Stimulated activated CD8-positive, alpha-beta memory T cell treated with anti-CD3 and anti-CD28 coated beads, Interleukin-15, amount 100 ng/mL, for 48 hours (primary cell): ENCODE data around the gene SPTAN1.
"Not testable (repeated sequence)": the region's sequence is repeated elsewhere in the genome, so short reads cannot be mapped to it uniquely, and the experiment has no call there.

ENCODE experiments used
- DNase-seq, 2 donors: peaks; one replicate each; pipeline ENCODE4 v3.0.0-alpha.2; 2020; ENCODE audit warnings: low read depth in 2 of 2

SPTAN1 gene

DNA sequence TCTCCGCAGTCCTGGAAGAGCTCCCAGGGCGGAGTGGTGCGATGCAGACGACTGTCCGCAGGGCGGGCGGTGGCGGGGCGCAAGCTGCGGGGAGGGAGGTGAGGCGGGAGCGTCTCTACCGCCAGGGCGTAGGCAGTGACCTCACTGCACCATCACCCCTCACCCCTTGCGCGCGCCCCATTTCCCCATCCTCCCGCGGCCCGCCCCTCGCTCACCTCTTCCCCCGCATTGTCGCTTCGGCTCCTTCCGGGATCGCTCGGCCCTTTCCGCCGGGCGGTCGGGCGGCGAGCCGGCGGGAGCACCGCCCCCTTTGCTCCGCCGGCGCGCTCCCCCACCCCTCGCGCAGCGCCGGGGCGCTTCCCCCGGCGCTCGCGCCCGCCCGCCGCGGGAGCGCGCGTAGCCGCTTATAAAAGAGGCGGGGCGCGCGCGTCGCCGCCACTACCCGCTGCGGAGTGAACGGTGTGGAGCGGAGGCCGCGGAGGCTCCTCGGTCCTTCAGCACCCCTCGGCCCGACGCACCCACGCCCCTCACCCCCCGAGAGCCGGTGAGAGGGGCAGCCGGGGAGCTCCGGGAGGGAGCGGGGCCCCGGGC, at the start of gene SPTAN1:
Gene SPTAN1, plus strand, starts transcription at position 435 of the 591 bp plus-strand sequence. CDS start 14,154 bp downstream, outside the sequence.
- DNase-seq: peak; percentile 88 to 93

DNA sequence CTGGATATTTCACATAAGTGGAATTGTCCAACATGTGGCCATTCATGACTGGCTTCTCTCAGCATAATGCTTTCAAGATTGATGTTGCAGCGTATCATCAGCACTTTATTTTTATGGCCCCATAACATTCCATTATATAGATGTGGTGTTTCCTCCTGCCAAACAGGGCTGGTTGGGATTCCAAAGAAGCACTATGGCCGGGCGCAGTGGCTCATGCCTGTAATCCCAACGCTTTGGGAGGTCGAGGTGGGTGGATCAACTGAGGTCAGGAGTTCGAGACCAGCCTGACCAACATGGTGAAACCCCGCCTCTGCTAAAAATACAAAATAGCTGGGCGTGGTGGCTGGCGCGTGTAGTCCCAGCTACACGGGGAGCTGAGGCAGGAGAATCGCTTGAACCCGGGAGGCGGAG, 49.0 kb upstream of the SPTAN1 start:
- DNase-seq: not testable (repeated sequence)

DNA sequence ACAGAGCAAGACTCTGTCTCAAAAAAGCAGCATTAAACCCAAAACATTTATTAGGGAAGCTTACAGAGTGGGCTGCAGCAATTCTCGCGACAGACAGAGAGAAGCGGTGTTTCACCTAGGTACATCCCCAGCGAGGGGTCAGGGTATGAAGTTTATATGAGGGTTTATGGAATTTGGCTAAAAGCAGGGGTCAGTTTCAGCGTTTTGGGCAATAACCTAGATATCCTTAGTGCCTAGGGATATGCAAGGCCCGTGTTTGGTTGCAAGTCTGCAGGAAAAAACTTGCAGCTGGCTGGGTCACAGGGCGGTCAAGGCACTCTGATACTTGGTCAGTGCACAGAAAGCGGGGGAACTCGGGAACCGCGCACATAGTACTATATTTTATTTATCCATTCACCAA, 48.5 kb upstream of the SPTAN1 start:
- DNase-seq: no peak

DNA sequence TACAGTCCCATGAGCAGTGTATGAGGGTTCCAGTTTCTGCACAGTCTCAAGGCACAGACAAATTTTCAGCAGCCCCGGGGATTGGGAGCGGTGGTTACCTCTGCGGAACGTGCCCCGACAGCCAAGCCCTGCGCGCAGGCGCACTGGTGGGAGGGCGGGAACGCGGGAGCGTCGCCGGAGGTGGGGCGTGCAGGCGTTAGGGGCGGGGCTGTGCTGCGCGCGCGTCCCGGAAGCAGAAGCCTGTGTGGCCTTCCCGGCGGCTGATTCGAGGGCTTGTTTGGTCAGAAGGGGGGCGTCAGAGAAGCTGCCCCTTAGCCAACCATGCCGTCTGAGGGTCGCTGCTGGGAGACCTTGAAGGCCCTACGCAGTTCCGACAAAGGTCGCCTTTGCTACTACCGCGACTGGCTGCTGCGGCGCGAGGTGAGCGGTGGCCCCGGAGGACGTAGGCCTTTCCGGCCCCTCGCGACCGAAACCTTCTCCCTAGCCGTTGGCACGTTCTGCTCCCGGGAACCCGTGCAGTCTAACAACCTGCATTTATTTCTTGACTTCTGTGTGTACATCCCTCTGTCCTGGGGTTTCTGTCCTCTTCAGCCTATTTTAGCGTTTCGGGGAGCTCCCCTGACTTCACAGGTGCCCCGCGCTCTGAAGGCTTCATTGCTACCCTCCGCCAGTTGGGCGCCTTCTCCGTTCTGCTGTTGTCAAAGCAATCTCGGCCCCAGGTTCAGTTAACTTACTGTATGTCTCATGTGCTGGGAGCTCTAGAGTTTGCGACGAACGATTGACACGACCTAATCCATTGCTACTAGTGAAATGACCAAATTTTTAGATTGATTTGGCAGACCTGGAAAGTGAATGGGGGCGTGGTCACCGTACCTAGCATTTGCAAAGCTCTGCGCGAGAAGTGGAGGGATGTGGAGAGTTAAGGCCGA, 47.6 kb upstream of the SPTAN1 start, which contains the start of gene GLE1:
Gene GLE1, plus strand, starts transcription at position 235 of the 929 bp plus-strand sequence. Its CDS starts 87 bp downstream, at position 322.
- peak; percentile 93 to 95 for DNase-seq

DNA sequence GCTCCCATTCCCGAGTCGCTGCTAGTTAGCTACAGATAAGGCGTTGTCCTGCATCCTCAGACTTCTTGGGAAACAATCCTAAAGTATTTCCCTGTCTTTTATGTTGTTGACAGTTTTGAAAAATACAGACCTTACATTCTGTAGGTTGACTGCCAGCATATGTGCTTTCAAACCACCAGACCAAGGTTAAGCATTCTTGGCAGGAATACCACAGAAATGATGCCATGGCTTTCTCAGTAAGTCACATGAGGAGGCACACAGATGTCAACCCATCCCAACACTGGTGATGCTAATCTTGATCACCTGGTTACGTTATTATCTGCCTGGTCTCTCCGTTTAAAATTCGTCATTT, 47.0 kb upstream of the SPTAN1 start:
- DNase-seq: no peak

DNA sequence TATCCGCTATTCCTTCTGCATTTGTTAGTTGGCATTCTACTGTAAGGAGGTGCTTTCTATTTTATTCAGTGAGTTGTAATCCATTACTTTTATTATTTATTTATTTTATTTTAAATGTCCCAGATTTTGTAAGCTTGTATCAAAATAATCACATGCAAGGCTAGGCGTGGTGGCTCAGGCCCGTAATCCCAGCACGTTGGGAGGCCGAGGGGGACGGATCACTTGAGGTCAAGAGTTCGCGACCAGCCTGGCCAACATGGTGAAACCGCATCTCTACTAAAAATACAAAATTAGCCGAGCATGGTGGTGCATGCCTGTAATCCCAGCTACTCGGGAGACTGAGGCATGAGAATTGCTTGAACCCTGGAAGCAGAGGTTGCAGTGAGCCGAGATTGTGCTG, 46.5 kb upstream of the SPTAN1 start:
- not testable (repeated sequence) for DNase-seq

DNA sequence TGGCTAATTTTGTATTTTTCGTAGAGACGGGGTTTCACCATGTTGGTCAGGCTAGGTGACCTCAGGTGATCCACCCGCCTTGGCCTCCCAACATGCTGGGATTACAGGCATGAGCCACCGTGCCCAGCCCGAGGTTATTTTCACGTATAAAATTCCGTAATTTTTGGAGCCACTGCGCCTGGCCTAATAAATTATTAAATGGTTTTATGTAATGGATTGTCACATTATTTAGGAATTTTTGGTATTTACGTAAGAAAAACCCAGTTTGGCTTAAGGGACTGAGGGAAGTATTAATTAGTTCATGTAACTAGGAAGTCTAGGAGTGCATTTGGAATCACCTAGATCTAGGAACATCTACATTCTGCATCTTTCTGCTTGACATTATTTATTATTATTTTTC, 39.6 kb upstream of the SPTAN1 start:
- DNase-seq: no peak

DNA sequence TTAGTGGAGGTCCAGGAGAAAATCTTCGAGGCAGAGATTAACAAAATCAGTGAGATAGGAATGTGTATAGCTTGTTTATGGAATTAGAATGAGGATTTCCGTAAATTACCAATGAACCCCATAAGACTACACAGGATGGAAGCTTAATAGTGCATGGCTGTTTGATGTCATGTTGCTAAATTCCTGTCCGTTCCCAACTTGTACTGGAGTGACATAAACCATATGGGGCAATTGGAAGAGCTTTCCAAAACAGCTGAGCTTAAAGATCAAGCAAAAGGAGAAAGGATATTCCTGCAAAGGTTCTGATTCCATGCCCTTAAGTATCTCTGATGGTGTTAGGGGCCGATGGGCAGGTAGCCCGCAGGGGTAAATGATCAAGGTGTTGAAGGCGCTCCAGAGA, 30.4 kb upstream of the SPTAN1 start:
- no peak for DNase-seq

DNA sequence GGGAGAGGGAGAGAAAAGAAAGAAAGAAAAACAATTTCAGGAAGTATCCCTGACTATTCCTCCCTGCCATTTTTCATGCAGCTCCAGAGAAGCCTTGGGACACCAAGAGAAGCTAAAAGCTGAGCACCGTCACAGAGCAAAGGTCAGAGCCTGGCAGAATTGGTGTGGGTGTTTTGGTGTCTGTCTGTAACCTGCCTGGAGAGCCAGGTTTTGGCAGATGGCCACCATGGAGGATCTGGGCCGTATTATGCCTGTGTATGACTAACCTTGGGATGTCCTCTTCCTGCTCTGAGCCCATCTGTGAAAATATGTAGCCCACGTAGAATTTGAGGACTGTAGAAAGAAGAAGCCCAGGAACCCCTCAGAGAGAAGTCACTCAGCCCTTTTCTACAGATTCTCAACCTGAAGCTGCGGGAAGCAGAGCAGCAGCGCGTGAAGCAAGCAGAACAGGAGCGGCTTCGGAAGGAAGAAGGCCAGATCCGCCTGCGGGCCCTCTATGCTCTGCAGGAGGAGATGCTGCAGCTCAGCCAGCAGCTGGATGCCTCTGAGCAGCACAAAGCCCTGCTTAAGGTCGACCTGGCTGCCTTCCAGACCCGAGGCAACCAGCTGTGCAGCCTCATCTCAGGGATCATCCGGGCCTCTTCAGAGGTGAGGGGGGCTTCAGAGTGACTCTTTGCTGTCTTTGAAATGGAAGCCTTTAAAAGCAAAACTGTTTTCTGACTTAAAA, 29.0 kb upstream of the SPTAN1 start:
- DNase-seq: no peak

DNA sequence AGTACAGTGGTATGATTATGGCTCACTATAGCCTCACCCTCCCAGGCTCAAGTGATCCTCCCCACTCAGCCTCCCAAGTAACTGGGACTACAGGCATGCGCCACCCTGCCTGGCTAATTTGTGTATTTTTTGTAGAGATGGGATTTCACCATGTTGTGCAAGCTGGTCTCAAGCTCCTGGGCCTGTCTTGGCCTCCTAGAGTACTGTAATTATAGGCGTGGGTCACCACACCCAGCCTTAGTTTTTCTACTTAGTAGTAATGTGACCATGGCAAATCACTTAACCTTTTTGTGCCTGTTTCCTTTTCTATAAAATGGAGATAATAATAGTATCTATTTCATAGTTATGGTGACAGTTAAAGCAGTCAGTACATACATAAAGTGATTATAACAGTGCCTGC, 25.7 kb upstream of the SPTAN1 start:
- no peak for DNase-seq

DNA sequence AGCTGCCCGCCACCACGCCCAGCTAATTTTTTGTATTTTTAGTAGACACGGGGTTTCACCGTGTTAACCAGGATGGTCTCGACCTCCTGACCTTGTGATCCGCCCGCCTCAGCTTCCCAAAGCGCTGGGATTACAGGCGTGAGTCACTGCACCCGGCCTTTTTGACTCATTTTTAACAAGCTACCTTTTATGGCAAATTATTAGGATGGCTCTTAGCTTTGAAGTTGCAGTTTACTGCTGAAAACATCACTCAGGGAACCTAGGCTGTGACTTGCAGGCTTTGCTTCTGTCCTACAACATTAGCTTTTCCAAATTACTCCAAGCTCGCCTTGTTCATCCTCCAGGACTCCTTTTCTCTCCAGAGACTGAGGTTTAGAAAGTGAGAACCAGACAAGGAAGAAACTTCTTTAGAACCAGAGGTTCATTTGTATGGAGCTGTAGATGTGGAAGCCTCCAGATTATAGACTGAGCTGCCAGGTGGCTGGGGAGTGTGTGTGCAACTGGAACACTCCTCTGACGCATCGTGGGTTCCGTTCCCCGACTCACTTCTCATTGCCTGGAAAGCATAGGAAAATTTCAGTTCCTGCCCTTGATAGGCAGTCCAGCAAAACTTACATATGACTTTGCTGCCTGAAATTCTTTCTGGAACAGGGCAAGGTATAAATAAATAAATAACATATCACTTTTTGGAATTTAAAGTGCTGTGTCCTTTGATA, 23.8 kb upstream of the SPTAN1 start:
- no peak for DNase-seq

DNA sequence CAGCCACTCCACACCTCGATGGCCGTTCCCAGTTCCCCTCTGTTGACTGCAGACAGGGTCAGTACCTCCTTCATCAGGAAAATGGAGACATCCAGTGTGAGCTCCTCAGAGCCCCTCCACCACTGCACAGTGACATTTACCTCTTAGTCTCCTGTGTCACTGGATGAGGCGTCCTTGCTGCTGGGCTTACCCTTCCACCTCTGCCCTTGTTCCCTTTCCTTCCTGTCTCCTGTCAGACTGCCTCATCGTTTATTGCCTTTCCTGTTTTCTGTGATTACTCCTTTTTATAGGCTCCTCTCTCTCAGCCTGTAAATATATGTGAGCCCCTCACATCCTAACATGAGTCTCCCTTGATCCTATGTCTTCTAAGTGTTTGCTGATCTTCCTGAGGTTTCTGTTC, 23.2 kb upstream of the SPTAN1 start:
- no peak for DNase-seq

DNA sequence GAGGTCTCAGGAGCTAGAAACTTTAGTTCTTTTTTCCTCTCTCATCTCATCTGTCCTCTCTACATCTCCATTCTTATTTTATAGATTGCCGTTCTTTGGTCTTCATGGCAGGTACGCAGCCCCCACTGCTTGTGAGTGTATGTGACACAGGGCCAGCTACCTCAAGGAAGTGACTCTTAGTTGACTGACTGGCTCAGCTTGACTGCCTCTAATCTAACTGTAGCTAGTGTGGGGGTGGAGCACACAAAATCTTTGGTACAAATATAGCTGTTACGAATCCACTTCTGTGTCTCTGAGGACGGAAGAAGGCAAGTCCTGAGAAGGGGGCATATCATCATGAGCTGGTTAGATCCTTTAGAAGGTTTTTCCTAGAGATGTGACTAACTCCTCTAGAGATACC, 19.8 kb upstream of the SPTAN1 start:
- no peak for DNase-seq

DNA sequence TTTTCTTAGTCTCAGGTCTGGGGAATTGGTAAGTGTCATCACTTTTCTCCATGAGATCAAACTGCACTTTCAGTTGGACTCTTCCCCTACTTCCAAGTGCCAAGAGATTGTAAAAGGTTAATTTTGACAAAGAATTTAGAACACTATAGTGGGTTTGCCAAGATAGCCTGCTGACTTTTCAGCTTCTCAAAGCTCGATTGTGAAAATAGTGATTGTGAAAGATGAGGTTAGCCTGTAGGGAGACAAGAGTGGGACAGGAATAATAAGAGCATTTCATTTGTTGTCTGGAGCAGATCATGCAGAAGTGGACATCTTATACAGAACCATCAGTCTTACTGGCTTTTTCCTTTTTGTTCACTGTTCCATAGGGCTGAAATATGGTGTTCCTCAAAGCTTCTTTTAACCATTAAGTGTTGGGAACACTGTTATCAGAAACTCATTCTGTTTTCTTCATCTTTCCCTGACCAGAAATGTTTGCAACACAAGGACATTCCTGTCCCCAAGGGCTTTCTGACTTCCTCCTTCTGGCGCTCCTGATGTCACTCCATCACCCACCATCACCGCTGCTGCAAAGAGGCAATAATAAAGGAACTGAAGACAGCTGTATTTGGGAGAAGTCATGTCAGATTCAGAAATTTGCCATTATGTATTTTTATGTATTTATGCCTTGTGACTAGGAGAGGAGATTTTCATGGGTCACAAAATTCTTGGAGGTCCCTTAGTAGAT, 11.6 kb upstream of the SPTAN1 start:
- DNase-seq: no peak

DNA sequence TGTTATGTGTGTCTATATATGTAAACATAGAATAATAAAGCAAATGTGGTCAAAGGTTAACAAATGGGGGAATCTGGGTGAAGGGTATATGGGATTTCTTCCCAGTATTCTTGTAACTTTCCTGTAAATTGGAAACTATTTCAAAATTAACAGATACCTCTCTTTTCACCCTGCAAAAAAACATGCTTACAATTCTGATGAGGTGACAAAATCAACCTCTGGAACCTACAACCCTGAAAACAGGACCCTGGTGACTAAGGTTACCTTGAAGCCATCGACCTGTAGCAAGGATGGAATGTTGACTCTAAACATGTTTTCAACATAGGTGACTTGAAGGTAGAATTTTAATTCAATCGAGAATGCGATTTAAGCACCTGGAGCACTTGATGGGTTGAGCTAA, 5.9 kb upstream of the SPTAN1 start:
- no peak for DNase-seq

DNA sequence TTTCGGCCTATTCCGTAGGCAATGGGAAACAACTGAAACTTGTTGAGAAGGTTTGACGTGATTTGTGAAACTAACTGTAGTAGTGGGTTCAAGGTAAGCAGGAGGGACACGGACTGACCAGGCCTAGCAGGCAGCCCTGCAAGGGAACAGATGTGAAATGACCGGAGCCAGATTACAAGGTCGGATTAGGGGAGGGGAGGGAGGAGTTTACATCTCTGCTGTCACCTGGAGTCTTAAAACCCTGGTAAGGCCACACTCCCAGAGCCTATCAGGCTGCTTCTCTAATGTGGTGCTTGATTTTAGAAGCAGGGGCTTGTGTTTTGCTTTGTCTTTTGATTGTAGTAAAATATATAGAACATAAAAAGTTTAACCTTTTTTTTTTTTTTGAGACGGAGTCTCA, 3.5 kb upstream of the SPTAN1 start:
- DNase-seq: no peak

DNA sequence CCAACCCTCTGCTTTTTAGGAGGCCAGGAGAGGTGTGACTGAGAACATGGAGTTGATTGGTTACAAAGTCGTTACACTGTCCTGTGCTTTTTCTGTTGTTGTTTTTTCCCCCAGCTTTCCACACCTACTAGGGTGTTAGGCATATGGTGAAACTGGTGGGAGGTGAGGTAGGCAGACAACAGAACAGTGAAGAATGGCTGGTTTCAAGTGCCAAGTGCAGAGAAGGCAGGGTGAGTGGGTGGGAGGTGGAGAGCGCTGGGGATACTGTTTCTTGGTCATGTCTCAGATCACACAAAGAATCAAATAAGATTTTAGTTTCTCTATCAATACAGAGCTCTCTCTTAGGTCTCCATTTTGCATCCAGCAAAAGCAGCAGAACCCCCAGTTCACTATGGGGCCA, 2.2 kb upstream of the SPTAN1 start:
- peak; percentile 9 to 44 for DNase-seq

DNA sequence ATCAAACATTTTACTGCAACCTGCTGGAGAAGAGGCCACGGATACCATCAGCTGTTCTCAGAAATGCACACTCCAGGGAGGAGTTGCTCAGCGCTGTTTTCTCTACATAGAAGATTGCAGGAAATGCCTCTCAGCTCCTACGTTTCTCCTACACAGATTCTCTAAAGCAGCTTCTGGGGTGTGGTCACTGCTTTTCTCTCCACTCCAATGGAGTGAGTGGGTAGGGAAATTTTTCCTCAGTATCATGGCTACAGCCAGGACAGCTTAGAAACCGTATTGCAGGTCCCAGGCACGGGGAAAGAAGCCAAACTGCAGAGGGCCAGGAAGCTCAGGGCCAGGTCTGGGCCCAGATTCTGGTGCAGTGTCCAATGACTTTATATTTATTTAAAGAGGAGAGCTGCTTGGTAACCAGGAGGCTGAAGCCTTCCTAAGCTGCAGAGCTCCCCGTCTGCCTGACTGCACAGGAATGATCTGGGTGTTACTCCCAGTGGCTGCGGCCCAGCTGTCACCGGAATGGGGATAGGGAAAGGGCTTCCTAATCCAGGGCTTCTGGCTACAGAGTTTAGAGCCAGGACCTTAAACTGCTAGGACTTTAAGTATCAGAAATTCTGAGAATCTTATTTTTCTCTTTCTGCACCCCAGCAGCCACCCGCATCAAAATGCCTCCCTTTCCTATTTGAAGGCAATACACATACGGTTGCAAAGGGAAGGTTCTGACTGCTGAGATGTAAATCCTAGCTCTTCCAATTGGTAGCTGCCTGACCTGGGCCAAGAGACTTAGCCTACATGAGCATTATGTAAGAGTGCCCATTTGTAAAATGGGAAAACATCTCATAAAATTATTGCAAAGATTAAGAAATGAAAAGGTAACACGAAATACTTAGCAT, 1.4 kb upstream of the SPTAN1 start:
- DNase-seq: no peak

DNA sequence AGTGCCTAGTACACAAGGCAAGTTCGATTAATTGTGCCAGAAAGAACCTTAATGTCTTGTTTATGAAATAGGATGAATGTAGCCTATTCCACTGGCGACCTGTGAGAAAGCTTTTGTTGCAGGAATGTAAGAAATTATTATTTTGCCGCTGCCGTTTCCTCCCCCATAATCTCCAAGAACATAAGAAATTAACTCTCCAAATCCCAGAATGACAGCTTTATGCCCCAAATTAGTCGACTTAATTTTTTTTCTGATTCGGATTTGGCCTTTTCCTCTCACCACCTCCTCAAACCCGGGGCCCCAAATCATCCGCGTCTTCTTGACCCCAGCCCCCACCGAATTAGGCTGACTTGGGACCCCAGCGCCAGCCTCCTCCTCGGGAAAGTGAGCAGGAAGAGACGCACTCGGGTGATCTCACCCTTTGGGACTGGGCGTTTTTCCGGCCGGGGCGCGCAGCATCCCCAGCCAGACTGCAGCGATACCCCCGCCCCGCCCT, 682 bp upstream of the SPTAN1 start:
- DNase-seq: no peak
